HepG2 (cell line): ENCODE results near the gene SRRM1. TPM values are rescaled to one million over a fixed set of nuclear protein-coding genes. Genes with fewer than 3 reads are reported as not detected.

Source experiments
- ATAC-seq: fragments of 200-7000 bp; cut with Tn5 transposase; 3 replicates; pipeline ENCODE4 v1.9.1; 2020; ENCODE audit warnings: mild to moderate bottlenecking, moderate library complexity
- BruUV-seq: library from RNA; stranded (reverse); fragments of 400-500 nt; replicated peaks from 2 replicates; lab custom pipeline; 2021; lab: Mats Ljungman, UMichigan
- CTCF ChIA-PET: fragments of 300-600 bp; formaldehyde crosslinking; extraction: SDS; loops from one replicate; lab custom pipeline; 2021; ENCODE audit warnings: low total read pairs, inconsistent platforms, low intra/inter-chr PET ratio; lab: Yijun Ruan, JAX
- POLR2A ChIA-PET: fragments of 350-600 bp; sonication (Branson Sonifier 250); formaldehyde crosslinking; loops from one replicate; lab custom pipeline; 2020; ENCODE audit warnings: antibody characterized with exemption, inconsistent platforms; lab: Yijun Ruan, JAX
- DNase-seq: peaks from one replicate; pipeline ENCODE4 v3.0.0-alpha.2; 2015; ENCODE audit warnings: low spot score
- FAIRE-seq: peaks from 3 replicates; lab custom pipeline; 2011; peaks lifted over from hg19 to GRCh38; lab: Jason Lieb, UNC
- H2AFZ ChIP-seq: one replicate; pipeline ENCODE4 v1.6.1; 2011; ENCODE audit warnings: low read length, inconsistent platforms
- H3K27ac ChIP-seq: fragments of 300-600 bp; 3 replicates; pipeline ENCODE4 v1.8.0; 2011; ENCODE audit warnings: mixed run types, mild to moderate bottlenecking, mixed read lengths, low read length, inconsistent platforms; ENCODE audit not compliant: insufficient read depth; ENCODE audit errors: extremely low read length
- H3K27me3 ChIP-seq, 2 experiments: fragments of 200-600 bp in 1 of 2; 2 replicates in 1 of 2; 3 replicates in 1 of 2; pipeline versions ENCODE4 v1.6.0 to v1.8.0; 2011; ENCODE audit warnings: low read length in 2 of 2, mild to moderate bottlenecking in 2 of 2, moderate library complexity in 2 of 2, inconsistent platforms in 1 of 2; ENCODE audit not compliant: insufficient read depth in 2 of 2, control insufficient read depth in 1 of 2
- H3K36me3 ChIP-seq, 2 experiments: fragments of 200-600 bp in 1 of 2; replicated peaks in 1 of 2; 2 replicates in 1 of 2; 3 replicates in 1 of 2; pipeline versions ENCODE4 v1.5.1 to v1.8.0; 2011; ENCODE audit warnings: low read length in 2 of 2, inconsistent platforms in 1 of 2; ENCODE audit not compliant: insufficient read depth in 2 of 2, control insufficient read depth in 1 of 2
- H3K4me1 ChIP-seq: 2 replicates; pipeline ENCODE4 v1.5.1; 2012; ENCODE audit warnings: low read length, inconsistent platforms; ENCODE audit not compliant: insufficient read depth
- H3K4me2 ChIP-seq: 2 replicates; pipeline ENCODE4 v1.6.0; 2011; ENCODE audit warnings: low read depth, low read length, inconsistent platforms
- H3K4me3 ChIP-seq, 3 experiments: fragments of 200-600 bp in 1 of 3; sonication (generic), shearing (Covaris generic) in 1 of 3; replicated peaks in 1 of 3; 2 replicates each; pipeline ENCODE4 v1.5.1; 2011 to 2016; ENCODE audit warnings: low read length in 3 of 3, inconsistent platforms in 2 of 3, low read depth in 2 of 3, mild to moderate bottlenecking in 2 of 3, control low read depth in 1 of 3, mixed read lengths in 1 of 3; ENCODE audit not compliant: insufficient read depth in 1 of 3
- H3K79me2 ChIP-seq: one replicate; pipeline ENCODE4 v1.6.1; 2011; ENCODE audit warnings: low read length, inconsistent platforms; ENCODE audit not compliant: insufficient read depth
- H3K9ac ChIP-seq: 2 replicates; pipeline ENCODE4 v1.6.0; 2011; ENCODE audit warnings: mild to moderate bottlenecking, low read depth, low read length, inconsistent platforms; ENCODE audit not compliant: insufficient read depth
- H3K9me3 ChIP-seq: 2 replicates; pipeline ENCODE4 v1.5.1; 2012; ENCODE audit warnings: mild to moderate bottlenecking, low read length
- H4K20me1 ChIP-seq: 2 replicates; pipeline ENCODE4 v1.6.0; 2011; ENCODE audit warnings: inconsistent platforms, mild to moderate bottlenecking, low read length, moderate library complexity; ENCODE audit not compliant: insufficient read depth
- HDAC1 ChIP-seq: sonication (generic); formaldehyde crosslinking; IDR thresholded peaks from 2 replicates; pipeline ENCODE4 v1.5.1; 2020; ENCODE audit warnings: mild to moderate bottlenecking, missing genetic modification reagents
- HNRNPK ChIP-seq: fragments of 200-400 bp; formaldehyde crosslinking; IDR thresholded peaks from 2 replicates; pipeline ENCODE4 v1.6.1; 2018; ENCODE audit warnings: low read length, low read depth, moderate library complexity, mild to moderate bottlenecking; ENCODE audit not compliant: poor library complexity, severe bottlenecking
- HNRNPUL1 ChIP-seq: fragments of 200-400 bp; formaldehyde crosslinking; IDR thresholded peaks from 2 replicates; pipeline ENCODE4 v1.6.1; 2017; ENCODE audit warnings: low read depth, mild to moderate bottlenecking, low read length, moderate library complexity
- KMT2B ChIP-seq: IDR thresholded peaks from 2 replicates; pipeline ENCODE4 v1.6.1; 2016; ENCODE audit warnings: missing genetic modification reagents, missing compliant biosample characterization
- MAF1 ChIP-seq: sonication (generic); formaldehyde crosslinking; IDR thresholded peaks from 2 replicates; pipeline ENCODE4 v1.5.0; 2020; ENCODE audit warnings: missing genetic modification reagents, borderline replicate concordance
- MATR3 ChIP-seq: sonication (generic); formaldehyde crosslinking; IDR thresholded peaks from 2 replicates; pipeline ENCODE4 v1.4.0; 2020; ENCODE audit warnings: missing genetic modification reagents
- NCOA2 ChIP-seq: sonication (generic); formaldehyde crosslinking; IDR thresholded peaks from 2 replicates; pipeline ENCODE4 v1.8.0; 2022; ENCODE audit warnings: inconsistent platforms
- SATB2 ChIP-seq: sonication (generic); formaldehyde crosslinking; IDR thresholded peaks from 2 replicates; pipeline ENCODE4 v1.5.0; 2020; ENCODE audit warnings: missing genetic modification reagents
- ZC3H4 ChIP-seq: sonication (generic); formaldehyde crosslinking; IDR thresholded peaks from 2 replicates; pipeline ENCODE4 v1.4.0; 2020; ENCODE audit warnings: missing genetic modification reagents, borderline replicate concordance
- ZNF430 ChIP-seq: sonication (generic); formaldehyde crosslinking; IDR thresholded peaks from 2 replicates; pipeline ENCODE4 v1.9.0; 2021; ENCODE audit warnings: mild to moderate bottlenecking, missing genetic modification reagents
- ZNF703 ChIP-seq: sonication (generic); formaldehyde crosslinking; IDR thresholded peaks from 2 replicates; pipeline ENCODE4 v1.5.1; 2020; ENCODE audit warnings: missing genetic modification reagents, mild to moderate bottlenecking, moderate library complexity, borderline replicate concordance
- ZNF709 ChIP-seq: sonication (generic); formaldehyde crosslinking; IDR thresholded peaks from 2 replicates; pipeline ENCODE4 v1.5.0; 2020; ENCODE audit warnings: mild to moderate bottlenecking, missing genetic modification reagents
- ZSCAN9 ChIP-seq: IDR thresholded peaks from 2 replicates; pipeline ENCODE4 v1.6.1; 2016; ENCODE audit warnings: borderline replicate concordance
- WGBS: methylation state at CpG from one replicate; pipeline ENCODE4 v1.1.6; 2017; ENCODE audit warnings: low lambda C conversion rate; 5-methylcytosine and 5-hydroxymethylcytosine counted together
- in situ Hi-C: cut with HindIII; loops from 2 replicates; pipeline ENCODE4 v1.10.0; 2017; ENCODE audit warnings: low pct_unique_long_range_greater_than_20kb; ENCODE audit not compliant: extremely low pct_ligation_motif_present
- intact Hi-C: fragments of 100-400 bp; cut with micrococcal nuclease; formaldehyde crosslinking; loops from one replicate; pipeline ENCODE4 v1.10.0; 2022; ENCODE audit not compliant: unreplicated experiment
- polyA plus RNA-seq, 8 experiments: library from polyadenylated mRNA; depleted of rRNA in 3 of 8; stranded (reverse) in 7 of 8; unstranded in 1 of 8; fragments of >200 nt; fragmentation: Illumina TruSeq in 4 of 8; extraction: Trizol in 4 of 8; gene quantifications; 2 replicates each; pipeline versions ENCODE4 v1.2.1 to v1.2.3, GENCODE V29; 2011 to 2016; ENCODE audit warnings: low read depth in 4 of 8, missing spikeins in 1 of 8, mixed read lengths in 1 of 8; ENCODE audit not compliant: insufficient read depth in 1 of 8
- total RNA-seq, 5 experiments: library from RNA; depleted of rRNA; stranded (reverse); fragments of >200 nt; fragmentation: Illumina TruSeq; extraction: Trizol; gene quantifications; 2 replicates each; pipeline ENCODE4 v1.2.3, GENCODE V29; 2016; ENCODE audit warnings: low read depth in 1 of 5
- TF ChIP-seq, protein P1 (sequence below): sonication (generic); formaldehyde crosslinking; IDR thresholded peaks from 2 replicates; pipeline ENCODE4 v1.4.0; 2020; ENCODE audit warnings: missing genetic modification reagents
- TF ChIP-seq, protein P2 (sequence below): sonication (generic); formaldehyde crosslinking; IDR thresholded peaks from 2 replicates; pipeline ENCODE4 v1.5.1; 2020; ENCODE audit warnings: missing genetic modification reagents, mild to moderate bottlenecking, borderline replicate concordance
- TF ChIP-seq, protein P3 (sequence below): sonication (generic); formaldehyde crosslinking; IDR thresholded peaks from 2 replicates; pipeline ENCODE4 v1.8.0; 2022; ENCODE audit warnings: mild to moderate bottlenecking, missing genetic modification reagents; ENCODE audit not compliant: insufficient replicate concordance
- TF ChIP-seq, protein P4 (sequence below): sonication (generic); formaldehyde crosslinking; IDR thresholded peaks from 2 replicates; pipeline ENCODE4 v1.4.0; 2020; ENCODE audit warnings: mild to moderate bottlenecking, missing genetic modification reagents

The SRRM1 gene
- total and polyA plus RNA-seq, 2 of the 13 experiments (the other 11 are each of a cell fraction or from before 2014, with no cell fraction given) = 31.6 to 44.5 TPM

DNA sequence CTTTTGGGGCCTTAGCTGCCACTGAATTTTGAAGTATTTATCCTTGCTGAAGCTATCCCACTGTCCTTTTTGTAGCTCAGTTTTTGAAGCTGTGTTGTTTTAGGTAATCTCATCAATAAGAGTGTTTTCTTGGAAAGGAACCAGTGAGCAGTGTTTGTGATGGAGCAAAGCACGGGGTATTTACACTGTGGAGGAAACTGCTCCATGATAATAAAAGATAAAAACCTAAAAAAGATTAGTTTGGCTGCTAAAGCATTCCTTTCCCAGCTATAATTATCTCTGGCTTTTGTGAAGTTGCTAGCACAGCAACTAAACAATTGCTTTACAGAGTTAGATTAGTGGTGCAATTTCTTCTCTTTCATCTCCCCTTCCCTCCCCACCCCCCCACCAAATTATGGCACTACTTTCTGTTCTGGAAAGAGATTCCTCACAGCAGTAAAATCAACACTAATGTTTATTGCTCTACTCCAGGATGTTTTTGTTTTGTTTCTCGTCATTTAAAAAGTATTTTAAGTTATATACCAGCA, 21.5 kb downstream of the SRRM1 start:
- CTCF ChIA-PET = no interaction called here
- in situ Hi-C loops = no loop called here
- ATAC-seq = no peak

GRCh38 chr1:24666794-24667193, 23.7 kb downstream of the SRRM1 start:
- H3K9me3 ChIP-seq = no peaks in the 10 kb centered on the region
- FAIRE-seq (no peak), ATAC-seq (no peak), DNase-seq (no peak)
- H3K4me2 ChIP-seq = no peak overlapping the region
- ChIA-PET POLR2A (no interaction called here), CTCF (no interaction called here)
- H3K27me3 ChIP-seq = no peaks in the 10 kb centered on the region
- BruUV-seq = no TSS peak
- intact Hi-C loops (no loop called here), in situ Hi-C loops (no loop called here)
- no peak overlapping the region for H3K27ac ChIP-seq
- H2AFZ ChIP-seq = no peak overlapping the region
- no peaks in the 10 kb centered on the region for H3K4me1 ChIP-seq
- no peaks in the 10 kb centered on the region; the same call in 1 of the 2 replicates for H4K20me1 ChIP-seq
- H3K36me3 ChIP-seq = peaks cover 29 to 92% of the 10 kb centered on the region in 2 experiments
- H3K4me3 ChIP-seq = no peak overlapping the region
- 94% methylated on average over 11 of the region's 11 CpGs for WGBS
- no peak overlapping the region for H3K9ac ChIP-seq
- no peaks in the 10 kb centered on the region for H3K79me2 ChIP-seq
- TF ChIP-seq, protein P1, sequence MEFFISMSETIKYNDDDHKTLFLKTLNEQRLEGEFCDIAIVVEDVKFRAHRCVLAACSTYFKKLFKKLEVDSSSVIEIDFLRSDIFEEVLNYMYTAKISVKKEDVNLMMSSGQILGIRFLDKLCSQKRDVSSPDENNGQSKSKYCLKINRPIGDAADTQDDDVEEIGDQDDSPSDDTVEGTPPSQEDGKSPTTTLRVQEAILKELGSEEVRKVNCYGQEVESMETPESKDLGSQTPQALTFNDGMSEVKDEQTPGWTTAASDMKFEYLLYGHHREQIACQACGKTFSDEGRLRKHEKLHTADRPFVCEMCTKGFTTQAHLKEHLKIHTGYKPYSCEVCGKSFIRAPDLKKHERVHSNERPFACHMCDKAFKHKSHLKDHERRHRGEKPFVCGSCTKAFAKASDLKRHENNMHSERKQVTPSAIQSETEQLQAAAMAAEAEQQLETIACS (CRISPR knock-in tag) = no peak
- TF ChIP-seq, protein P2, sequence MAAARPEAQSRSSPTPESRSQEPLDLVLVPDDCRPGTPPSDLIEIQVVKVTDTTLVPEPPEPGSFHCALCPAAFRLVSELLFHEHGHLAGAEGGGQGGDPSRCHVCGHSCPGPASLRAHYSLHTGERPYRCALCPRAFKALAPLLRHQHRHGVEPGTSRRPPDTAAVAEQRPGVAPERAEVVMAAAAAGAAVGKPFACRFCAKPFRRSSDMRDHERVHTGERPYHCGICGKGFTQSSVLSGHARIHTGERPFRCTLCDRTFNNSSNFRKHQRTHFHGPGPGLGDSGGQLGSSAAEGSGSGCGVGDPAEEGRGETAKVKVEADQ (CRISPR knock-in tag) = no peak
- TF ChIP-seq ZNF703 (CRISPR knock-in tag) = no peak
- TF ChIP-seq SATB2 (CRISPR knock-in tag) = no peak
- TF ChIP-seq ZSCAN9 (CRISPR knock-in tag) = no peak
- TF ChIP-seq HDAC1 = no peak
- TF ChIP-seq ZC3H4 (CRISPR knock-in tag) = no peak
- TF ChIP-seq MAF1 (CRISPR knock-in tag) = no peak
- TF ChIP-seq, protein P3, sequence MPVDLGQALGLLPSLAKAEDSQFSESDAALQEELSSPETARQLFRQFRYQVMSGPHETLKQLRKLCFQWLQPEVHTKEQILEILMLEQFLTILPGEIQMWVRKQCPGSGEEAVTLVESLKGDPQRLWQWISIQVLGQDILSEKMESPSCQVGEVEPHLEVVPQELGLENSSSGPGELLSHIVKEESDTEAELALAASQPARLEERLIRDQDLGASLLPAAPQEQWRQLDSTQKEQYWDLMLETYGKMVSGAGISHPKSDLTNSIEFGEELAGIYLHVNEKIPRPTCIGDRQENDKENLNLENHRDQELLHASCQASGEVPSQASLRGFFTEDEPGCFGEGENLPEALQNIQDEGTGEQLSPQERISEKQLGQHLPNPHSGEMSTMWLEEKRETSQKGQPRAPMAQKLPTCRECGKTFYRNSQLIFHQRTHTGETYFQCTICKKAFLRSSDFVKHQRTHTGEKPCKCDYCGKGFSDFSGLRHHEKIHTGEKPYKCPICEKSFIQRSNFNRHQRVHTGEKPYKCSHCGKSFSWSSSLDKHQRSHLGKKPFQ (CRISPR knock-in tag) = no peak
- TF ChIP-seq NCOA2 (CRISPR knock-in tag) = no peak
- TF ChIP-seq ZNF709 (CRISPR knock-in tag) = no peak
- TF ChIP-seq, protein P4, sequence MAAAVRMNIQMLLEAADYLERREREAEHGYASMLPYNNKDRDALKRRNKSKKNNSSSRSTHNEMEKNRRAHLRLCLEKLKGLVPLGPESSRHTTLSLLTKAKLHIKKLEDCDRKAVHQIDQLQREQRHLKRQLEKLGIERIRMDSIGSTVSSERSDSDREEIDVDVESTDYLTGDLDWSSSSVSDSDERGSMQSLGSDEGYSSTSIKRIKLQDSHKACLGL (CRISPR knock-in tag) = no peak
- TF ChIP-seq ZNF430 (CRISPR knock-in tag) = no peak
- no peak for TF ChIP-seq MATR3 (CRISPR knock-in tag)
- no peak for TF ChIP-seq KMT2B (CRISPR knock-in tag)

More for the DNA sequence above, 21.5 kb downstream of the SRRM1 start:
- FAIRE-seq = no peak
- no peaks in the 10 kb centered on the region for H3K4me1 ChIP-seq
- POLR2A ChIA-PET = no interaction called here
- H3K4me3 ChIP-seq = no peak overlapping the region
- intact Hi-C loops = no loop called here
- H3K9ac ChIP-seq = no peak overlapping the region
- H2AFZ ChIP-seq = no peak overlapping the region
- peaks cover 27 to 91% of the 10 kb centered on the region in 2 experiments for H3K36me3 ChIP-seq
- H4K20me1 ChIP-seq = peaks cover 2% of the 10 kb centered on the region; the same call in 1 of the 2 replicates
- no peaks in the 10 kb centered on the region for H3K27me3 ChIP-seq
- peak; percentile 59 for TF ChIP-seq HNRNPK
- TF ChIP-seq HNRNPUL1 = no peak
- no TSS peak for BruUV-seq
- H3K4me2 ChIP-seq = no peak overlapping the region
- no peak for DNase-seq
- H3K79me2 ChIP-seq = peaks cover under 1% of the 10 kb centered on the region
- no peak overlapping the region for H3K27ac ChIP-seq
- 98% methylated on average over 2 of the region's 2 CpGs for WGBS
- no peaks in the 10 kb centered on the region for H3K9me3 ChIP-seq
